HepG2 (cell line): ENCODE results near the gene IVL. TPM values are rescaled to one million over a fixed set of nuclear protein-coding genes. Genes with fewer than 3 reads are reported as not detected.

Source experiments
- ATAC-seq: fragments of 200-7000 bp; cut with Tn5 transposase; 3 replicates; pipeline ENCODE4 v1.9.1; 2020; ENCODE audit warnings: mild to moderate bottlenecking, moderate library complexity
- BruUV-seq: library from RNA; stranded (reverse); fragments of 400-500 nt; replicated peaks from 2 replicates; lab custom pipeline; 2021; lab: Mats Ljungman, UMichigan
- CTCF ChIA-PET: fragments of 300-600 bp; formaldehyde crosslinking; extraction: SDS; loops from one replicate; lab custom pipeline; 2021; ENCODE audit warnings: low total read pairs, inconsistent platforms, low intra/inter-chr PET ratio; lab: Yijun Ruan, JAX
- POLR2A ChIA-PET: fragments of 350-600 bp; sonication (Branson Sonifier 250); formaldehyde crosslinking; loops from one replicate; lab custom pipeline; 2020; ENCODE audit warnings: antibody characterized with exemption, inconsistent platforms; lab: Yijun Ruan, JAX
- DNase-seq: peaks from one replicate; pipeline ENCODE4 v3.0.0-alpha.2; 2015; ENCODE audit warnings: low spot score
- FAIRE-seq: peaks from 3 replicates; lab custom pipeline; 2011; peaks lifted over from hg19 to GRCh38; lab: Jason Lieb, UNC
- H2AFZ ChIP-seq: one replicate; pipeline ENCODE4 v1.6.1; 2011; ENCODE audit warnings: low read length, inconsistent platforms
- H3K27ac ChIP-seq: fragments of 300-600 bp; 3 replicates; pipeline ENCODE4 v1.8.0; 2011; ENCODE audit warnings: mixed run types, mild to moderate bottlenecking, mixed read lengths, low read length, inconsistent platforms; ENCODE audit not compliant: insufficient read depth; ENCODE audit errors: extremely low read length
- H3K27me3 ChIP-seq, 2 experiments: fragments of 200-600 bp in 1 of 2; 2 replicates in 1 of 2; 3 replicates in 1 of 2; pipeline versions ENCODE4 v1.6.0 to v1.8.0; 2011; ENCODE audit warnings: low read length in 2 of 2, mild to moderate bottlenecking in 2 of 2, moderate library complexity in 2 of 2, inconsistent platforms in 1 of 2; ENCODE audit not compliant: insufficient read depth in 2 of 2, control insufficient read depth in 1 of 2
- H3K36me3 ChIP-seq, 2 experiments: fragments of 200-600 bp in 1 of 2; replicated peaks in 1 of 2; 2 replicates in 1 of 2; 3 replicates in 1 of 2; pipeline versions ENCODE4 v1.5.1 to v1.8.0; 2011; ENCODE audit warnings: low read length in 2 of 2, inconsistent platforms in 1 of 2; ENCODE audit not compliant: insufficient read depth in 2 of 2, control insufficient read depth in 1 of 2
- H3K4me1 ChIP-seq: 2 replicates; pipeline ENCODE4 v1.5.1; 2012; ENCODE audit warnings: low read length, inconsistent platforms; ENCODE audit not compliant: insufficient read depth
- H3K4me2 ChIP-seq: 2 replicates; pipeline ENCODE4 v1.6.0; 2011; ENCODE audit warnings: low read depth, low read length, inconsistent platforms
- H3K4me3 ChIP-seq, 3 experiments: fragments of 200-600 bp in 1 of 3; sonication (generic), shearing (Covaris generic) in 1 of 3; replicated peaks in 1 of 3; 2 replicates each; pipeline ENCODE4 v1.5.1; 2011 to 2016; ENCODE audit warnings: low read length in 3 of 3, inconsistent platforms in 2 of 3, low read depth in 2 of 3, mild to moderate bottlenecking in 2 of 3, control low read depth in 1 of 3, mixed read lengths in 1 of 3; ENCODE audit not compliant: insufficient read depth in 1 of 3
- H3K79me2 ChIP-seq: one replicate; pipeline ENCODE4 v1.6.1; 2011; ENCODE audit warnings: low read length, inconsistent platforms; ENCODE audit not compliant: insufficient read depth
- H3K9ac ChIP-seq: 2 replicates; pipeline ENCODE4 v1.6.0; 2011; ENCODE audit warnings: mild to moderate bottlenecking, low read depth, low read length, inconsistent platforms; ENCODE audit not compliant: insufficient read depth
- H3K9me3 ChIP-seq: 2 replicates; pipeline ENCODE4 v1.5.1; 2012; ENCODE audit warnings: mild to moderate bottlenecking, low read length
- H4K20me1 ChIP-seq: 2 replicates; pipeline ENCODE4 v1.6.0; 2011; ENCODE audit warnings: inconsistent platforms, mild to moderate bottlenecking, low read length, moderate library complexity; ENCODE audit not compliant: insufficient read depth
- GLI4 ChIP-seq: sonication (generic); formaldehyde crosslinking; IDR thresholded peaks from 2 replicates; pipeline ENCODE4 v1.5.1; 2020; ENCODE audit warnings: missing genetic modification reagents, mild to moderate bottlenecking, moderate library complexity, borderline replicate concordance
- IRX3 ChIP-seq: sonication (generic); formaldehyde crosslinking; IDR thresholded peaks from 2 replicates; pipeline ENCODE4 v1.8.1; 2023; ENCODE audit warnings: mild to moderate bottlenecking, low read depth, missing genetic modification reagents, borderline replicate concordance
- KLF9 ChIP-seq: IDR thresholded peaks from 2 replicates; pipeline ENCODE4 v1.6.1; 2016; ENCODE audit warnings: low read depth
- NR2F2 ChIP-seq: IDR thresholded peaks from 2 replicates; pipeline ENCODE4 v1.6.1; 2012; ENCODE audit warnings: low read depth, inconsistent platforms, borderline replicate concordance
- RAD51 ChIP-seq: fragments of 450-650 bp; IDR thresholded peaks from 2 replicates; pipeline ENCODE4 v1.6.1; 2016; ENCODE audit warnings: borderline replicate concordance
- SAFB2 ChIP-seq: sonication (generic); formaldehyde crosslinking; IDR thresholded peaks from 2 replicates; pipeline ENCODE4 v1.5.1; 2020; ENCODE audit warnings: missing genetic modification reagents, low read depth, mild to moderate bottlenecking, borderline replicate concordance
- TOE1 ChIP-seq: sonication (generic); formaldehyde crosslinking; IDR thresholded peaks from 2 replicates; pipeline ENCODE4 v1.4.0; 2020; ENCODE audit warnings: mild to moderate bottlenecking, missing genetic modification reagents
- ZFP36 ChIP-seq: fragments of 150-350 bp; IDR thresholded peaks from 2 replicates; pipeline ENCODE4 v1.6.1; 2018; ENCODE audit warnings: borderline replicate concordance, low read length, low read depth; ENCODE audit not compliant: partially characterized antibody
- ZNF142 ChIP-seq: sonication (generic); formaldehyde crosslinking; IDR thresholded peaks from 2 replicates; pipeline ENCODE4 v1.4.0; 2020; ENCODE audit warnings: missing genetic modification reagents
- ZNF317 ChIP-seq: sonication (generic); formaldehyde crosslinking; IDR thresholded peaks from 2 replicates; pipeline ENCODE4 v1.5.0; 2020; ENCODE audit warnings: mild to moderate bottlenecking, missing genetic modification reagents
- ZNF704 ChIP-seq: sonication (generic); formaldehyde crosslinking; IDR thresholded peaks from 2 replicates; pipeline ENCODE4 v1.8.1; 2023; ENCODE audit warnings: mild to moderate bottlenecking, inconsistent platforms, moderate library complexity, missing genetic modification reagents, borderline replicate concordance
- ZNF883 ChIP-seq: sonication (generic); formaldehyde crosslinking; IDR thresholded peaks from 2 replicates; pipeline ENCODE4 v1.5.1; 2020; ENCODE audit warnings: mild to moderate bottlenecking, missing genetic modification reagents; ENCODE audit errors: not compliant biosample characterization
- WGBS: methylation state at CpG from one replicate; pipeline ENCODE4 v1.1.6; 2017; ENCODE audit warnings: low lambda C conversion rate; 5-methylcytosine and 5-hydroxymethylcytosine counted together
- in situ Hi-C: cut with HindIII; loops from 2 replicates; pipeline ENCODE4 v1.10.0; 2017; ENCODE audit warnings: low pct_unique_long_range_greater_than_20kb; ENCODE audit not compliant: extremely low pct_ligation_motif_present
- intact Hi-C: fragments of 100-400 bp; cut with micrococcal nuclease; formaldehyde crosslinking; loops from one replicate; pipeline ENCODE4 v1.10.0; 2022; ENCODE audit not compliant: unreplicated experiment
- polyA plus RNA-seq, 8 experiments: library from polyadenylated mRNA; depleted of rRNA in 3 of 8; stranded (reverse) in 7 of 8; unstranded in 1 of 8; fragments of >200 nt; fragmentation: Illumina TruSeq in 4 of 8; extraction: Trizol in 4 of 8; gene quantifications; 2 replicates each; pipeline versions ENCODE4 v1.2.1 to v1.2.3, GENCODE V29; 2011 to 2016; ENCODE audit warnings: low read depth in 4 of 8, missing spikeins in 1 of 8, mixed read lengths in 1 of 8; ENCODE audit not compliant: insufficient read depth in 1 of 8
- total RNA-seq, 5 experiments: library from RNA; depleted of rRNA; stranded (reverse); fragments of >200 nt; fragmentation: Illumina TruSeq; extraction: Trizol; gene quantifications; 2 replicates each; pipeline ENCODE4 v1.2.3, GENCODE V29; 2016; ENCODE audit warnings: low read depth in 1 of 5
- TF ChIP-seq, protein P1 (sequence below): sonication (generic); formaldehyde crosslinking; IDR thresholded peaks from 2 replicates; pipeline ENCODE4 v1.4.0; 2020; ENCODE audit warnings: low read depth, mild to moderate bottlenecking, missing genetic modification reagents

The IVL gene
- total and polyA plus RNA-seq, 2 of the 13 experiments (the other 11 are each of a cell fraction or from before 2014, with no cell fraction given) = not detected

DNA sequence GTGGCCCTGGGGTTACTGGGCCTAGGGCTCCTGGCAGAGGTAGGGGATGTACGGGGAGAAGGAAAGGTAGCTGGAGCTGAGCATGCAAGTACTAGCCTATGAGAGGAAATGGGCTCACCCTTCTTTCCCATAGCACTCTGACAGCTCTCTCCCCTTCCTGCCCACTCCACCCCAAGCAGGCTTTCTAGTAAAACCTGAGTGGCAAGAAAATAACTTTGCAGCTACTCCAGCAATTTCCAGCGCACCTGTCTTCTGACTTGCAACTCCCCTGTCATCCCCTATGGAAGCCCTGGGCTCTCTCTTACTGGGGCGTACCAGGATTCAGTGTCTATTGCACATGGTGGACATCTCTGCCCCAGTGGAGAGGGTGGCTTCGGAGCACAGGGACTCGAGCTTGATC, 6.7 kb upstream of the IVL start:
- in situ Hi-C loops (no loop called here), intact Hi-C loops (no loop called here)
- H3K27ac ChIP-seq = no peak overlapping the region
- CTCF ChIA-PET = no interaction called here
- no peak overlapping the region for H3K4me3 ChIP-seq
- POLR2A ChIA-PET = no interaction called here
- no peak for TF ChIP-seq KLF9 (CRISPR knock-in tag)
- TF ChIP-seq ZNF317 = no peak
- no peak for TF ChIP-seq NR2F2
- no peak for TF ChIP-seq IRX3 (CRISPR knock-in tag)
- no peak for TF ChIP-seq TOE1 (CRISPR knock-in tag)
- TF ChIP-seq SAFB2 (CRISPR knock-in tag) = no peak
- no peak for TF ChIP-seq RAD51
- TF ChIP-seq ZNF142 (CRISPR knock-in tag) = no peak
- TF ChIP-seq ZFP36 = no peak
- TF ChIP-seq, protein P1, sequence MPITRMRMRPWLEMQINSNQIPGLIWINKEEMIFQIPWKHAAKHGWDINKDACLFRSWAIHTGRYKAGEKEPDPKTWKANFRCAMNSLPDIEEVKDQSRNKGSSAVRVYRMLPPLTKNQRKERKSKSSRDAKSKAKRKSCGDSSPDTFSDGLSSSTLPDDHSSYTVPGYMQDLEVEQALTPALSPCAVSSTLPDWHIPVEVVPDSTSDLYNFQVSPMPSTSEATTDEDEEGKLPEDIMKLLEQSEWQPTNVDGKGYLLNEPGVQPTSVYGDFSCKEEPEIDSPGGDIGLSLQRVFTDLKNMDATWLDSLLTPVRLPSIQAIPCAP (CRISPR knock-in tag) = no peak
- no peak for TF ChIP-seq ZNF704
- no peak for TF ChIP-seq GLI4 (CRISPR knock-in tag)
- no peak for TF ChIP-seq ZNF883 (CRISPR knock-in tag)
- H3K9me3 ChIP-seq = no peaks in the 10 kb centered on the region
- H2AFZ ChIP-seq = no peak overlapping the region
- H4K20me1 ChIP-seq = no peaks in the 10 kb centered on the region
- no TSS peak for BruUV-seq
- WGBS = 18% methylated on average over 5 of the region's 5 CpGs
- no peak for DNase-seq
- no peak overlapping the region for H3K4me2 ChIP-seq
- no peaks in the 10 kb centered on the region for H3K36me3 ChIP-seq
- peaks cover 0 to 7% of the 10 kb centered on the region in 2 experiments; a peak in 2 of 5 replicates for H3K27me3 ChIP-seq
- H3K9ac ChIP-seq = no peak overlapping the region
- no peaks in the 10 kb centered on the region for H3K4me1 ChIP-seq
- no peak for FAIRE-seq
- H3K79me2 ChIP-seq = no peaks in the 10 kb centered on the region
- no peak for ATAC-seq
